Left ventricle myocardium inferior (tissue), 1 donor: Measurements from ENCODE around the gene FOSB. TPM values are rescaled to one million over a fixed set of nuclear protein-coding genes. Genes with fewer than 3 reads are reported as not detected.
"Not testable (repeated sequence)": the region's sequence is repeated elsewhere in the genome, so short reads cannot be mapped to it uniquely, and the experiment has no call there.

Experiments used
- DNase-seq: peaks from one replicate; pipeline ENCODE4 v3.0.0-alpha.2; 2020
- H3K27ac ChIP-seq: fragments of 200-600 bp; replicated peaks from 2 replicates; pipeline ENCODE4 v1.8.0; 2021
- H3K27me3 ChIP-seq: fragments of 200-600 bp; 2 replicates; pipeline ENCODE4 v1.8.0; 2021; ENCODE audit warnings: low read depth
- H3K36me3 ChIP-seq: fragments of 200-600 bp; 2 replicates; pipeline ENCODE4 v1.8.0; 2021
- H3K4me1 ChIP-seq: fragments of 200-600 bp; 2 replicates; pipeline ENCODE4 v1.8.0; 2021
- H3K4me3 ChIP-seq: fragments of 200-600 bp; 2 replicates; pipeline ENCODE4 v1.8.0; 2021; ENCODE audit warnings: mild to moderate bottlenecking, moderate library complexity
- H3K9me3 ChIP-seq: fragments of 200-600 bp; replicated peaks from 2 replicates; pipeline ENCODE4 v1.8.0; 2021
- CTCF ChIP-seq: fragments of 200-600 bp; IDR thresholded peaks from 2 replicates; pipeline ENCODE4 v1.8.0; 2021; ENCODE audit warnings: antibody characterized with exemption, mild to moderate bottlenecking, borderline replicate concordance
- intact Hi-C: fragments of 100-400 bp; cut with micrococcal nuclease; formaldehyde crosslinking; loops from one replicate; pipeline ENCODE4 v1.11.0; 2022
- total RNA-seq: library from RNA; stranded (reverse); fragmentation: NEBNext Ultra II Directional; extraction: Animal tissue kit (Norgen Biotek cat#: 25700); gene quantifications from one replicate; pipeline ENCODE4 v1.2.1, GENCODE V29; 2021
- donor health status: DM: no; HTN: yes; CAD: no; lungs with severe emphysema.

FOSB gene
- total RNA-seq, 1 donor from 2014 or later, result 0.33 TPM

- intact Hi-C loops, result no loop called here
- Histone ChIP-seq H3K9me3 (no peaks in the 10 kb centered on the region), H3K27me3 (no peaks in the 10 kb centered on the region), H3K36me3 (no peaks in the 10 kb centered on the region), H3K27ac (peak overlapping the region; percentile 92), H3K4me1 (peaks cover 74% of the 10 kb centered on the region), H3K4me3 (peak overlapping the region; percentile 100)
- TF ChIP-seq CTCF, result no peak
- no peak for DNase-seq
These were observed 40.6 kb downstream of the FOSB start for GRCh38 chr19:45508417-45508860.

- Histone ChIP-seq H3K36me3 (no peaks in the 10 kb centered on the region), H3K27ac (peak overlapping the region; percentile 92), H3K4me1 (peaks cover 80% of the 10 kb centered on the region), H3K4me3 (peak overlapping the region; percentile 100), H3K27me3 (no peaks in the 10 kb centered on the region), H3K9me3 (no peaks in the 10 kb centered on the region)
- peak; percentile 83 for DNase-seq
- no peak for TF ChIP-seq CTCF
- intact Hi-C loops, result no loop called here
These were observed 41.3 kb downstream of the FOSB start for GRCh38 chr19:45508861-45509691.

- peak overlapping the region; percentile 100 for H3K4me3 ChIP-seq
- TF ChIP-seq CTCF, result no peak
- H3K4me1 ChIP-seq, result peaks cover 86% of the 10 kb centered on the region
- intact Hi-C loops, result no loop called here
- DNase-seq, result no peak
- no peaks in the 10 kb centered on the region for H3K36me3 ChIP-seq
- peak overlapping the region; percentile 92 for H3K27ac ChIP-seq
- H3K27me3 ChIP-seq, result no peaks in the 10 kb centered on the region
- no peaks in the 10 kb centered on the region for H3K9me3 ChIP-seq
These were observed 41.9 kb downstream of the FOSB start for GRCh38 chr19:45509692-45510015.

- DNase-seq, intact Hi-C loops, H3K36me3 ChIP-seq, H3K27me3 ChIP-seq, H3K9me3 ChIP-seq: not testable (repeated sequence)
- H3K4me3 ChIP-seq, result peak overlapping the region; percentile 100
- peaks cover 93% of the 10 kb centered on the region for H3K4me1 ChIP-seq
- peak overlapping the region; percentile 92 for H3K27ac ChIP-seq
These were observed 42.6 kb downstream of the FOSB start for GRCh38 chr19:45510352-45510751.

DNA sequence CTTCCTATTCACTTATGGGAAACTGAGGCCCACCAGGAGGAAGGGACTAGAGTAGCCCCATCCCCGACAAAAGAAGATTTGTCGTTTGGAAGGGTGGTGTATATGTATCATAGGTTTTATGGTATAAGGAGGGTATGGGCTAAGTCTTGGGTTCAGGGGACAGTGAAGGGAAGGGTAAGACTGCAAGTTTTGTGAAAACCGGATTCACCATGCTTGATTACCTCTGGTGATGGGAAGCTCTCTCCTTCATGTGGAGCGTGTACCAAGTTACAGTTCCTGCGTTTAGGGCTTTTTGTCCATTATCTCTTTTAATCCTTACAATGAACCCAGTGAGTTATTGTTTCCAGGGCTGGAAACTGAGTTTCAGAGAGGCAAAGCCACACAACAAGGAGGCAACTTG lies 43.3 kb downstream of the FOSB start:
- Histone ChIP-seq H3K36me3 (no peaks in the 10 kb centered on the region), H3K27me3 (no peaks in the 10 kb centered on the region), H3K4me1 (peaks cover 99% of the 10 kb centered on the region), H3K9me3 (no peaks in the 10 kb centered on the region), H3K27ac (no peak overlapping the region), H3K4me3 (no peak overlapping the region)
- TF ChIP-seq CTCF, result no peak
- intact Hi-C loops, result no loop called here
- no peak for DNase-seq

DNA sequence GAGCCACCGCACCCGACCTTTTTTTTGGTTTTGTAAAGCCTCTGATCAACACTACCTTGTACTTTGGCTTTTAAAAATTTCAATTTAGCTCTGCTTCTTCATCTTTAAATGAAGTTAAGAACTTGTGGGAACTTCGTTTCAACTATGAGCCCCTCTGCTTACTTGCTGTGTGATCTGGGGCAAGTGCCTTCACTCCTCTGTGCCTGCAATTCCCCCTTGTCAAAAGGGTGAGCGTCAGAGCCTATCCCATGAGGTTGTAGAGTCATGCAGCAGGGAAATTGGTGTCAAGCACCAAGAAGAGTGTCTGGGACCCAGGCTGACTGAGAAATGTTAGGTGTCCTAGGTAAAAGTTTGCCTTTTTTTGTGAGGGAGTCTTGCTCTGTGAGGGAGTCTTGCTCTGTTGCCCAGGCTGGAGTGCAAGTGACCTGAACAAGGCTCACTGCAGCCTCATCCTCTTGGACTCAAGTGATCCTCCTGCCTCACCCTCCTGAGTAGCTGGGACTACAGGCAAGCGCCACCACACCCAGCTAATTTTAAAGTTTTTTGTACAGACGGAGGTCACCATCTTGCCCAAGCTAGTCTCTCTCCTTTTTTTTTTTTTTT lies 45.2 kb downstream of the FOSB start:
- Histone ChIP-seq H3K4me3 (no peak overlapping the region), H3K27ac (peak overlapping the region; percentile 85)

More for the DNA sequence above, 45.2 kb downstream of the FOSB start:
- no peaks in the 10 kb centered on the region for H3K27me3 ChIP-seq
- H3K4me1 ChIP-seq, result peaks cover 88% of the 10 kb centered on the region
- H3K9me3 ChIP-seq, result no peaks in the 10 kb centered on the region
- intact Hi-C loops, result no loop called here
- peaks cover 7% of the 10 kb centered on the region for H3K36me3 ChIP-seq
- no peak for TF ChIP-seq CTCF
- DNase-seq, result no peak
